ENCODE results near the gene IFT25. TPM values are rescaled to one million over a fixed set of nuclear protein-coding genes. Genes with fewer than 3 reads are reported as not detected.
"Not testable (repeated sequence)": the region's sequence is repeated elsewhere in the genome, so short reads cannot be mapped to it uniquely, and the experiment has no call there.

IFT25 gene
- total RNA-seq (1 to 10 TPM; 4.9 to 5.8 (median 5.5) TPM), polyA plus RNA-seq (10 to 100 TPM in 1 of 3 donors, 1 to 10 TPM in 2; 4.6 to 10.3 (median 5.3) TPM)
- long read RNA-seq, donor 1, partial matches to known transcripts: 0 of 3 reads
- long read RNA-seq, donor 1, other reads (novel, unspliced or antisense): 2 of 3 reads
- long read RNA-seq, donor 2, partial matches to known transcripts: 0 of 2 reads
- long read RNA-seq, donor 2, other reads (novel, unspliced or antisense): 1 of 2 reads

GRCh38 chr1:53945433-53946251 is at the start of gene IFT25:
Gene IFT25 (minus strand): TSS chr1:53945699. CDS start chr1:53940082, 5,617 bp downstream.
- no peaks in the 10 kb centered on the region for H3K36me3 ChIP-seq (ENCODE audit: insufficient read depth in 1 of 2, low read depth in 1 of 2)
- H3K4me1 ChIP-seq: peaks cover 20% of the 10 kb centered on the region
- no peaks in the 10 kb centered on the region for H3K9me3 ChIP-seq
- peak within 1 kb of the TSS; percentile 89 for H3K27ac ChIP-seq
- 1% methylated on average over 55 to 90 of the region's 90 CpGs for WGBS, 3 donors
- intact Hi-C loops (cut with DNase I): loop anchor here (2.0 to 5.0 kb wide), 4 partner anchors 55 to 107 kb away; partner anchors contain the start of genes TCEANC2 (in 1 of the 2), TMEM59 (in 1 of the 2) and YIPF1 (in 1 of the 2)
- DNase-seq: peak; percentile 97 to 99
- ATAC-seq: peak; percentile 95 to 96 (median 96)
- TF ChIP-seq, protein P1, sequence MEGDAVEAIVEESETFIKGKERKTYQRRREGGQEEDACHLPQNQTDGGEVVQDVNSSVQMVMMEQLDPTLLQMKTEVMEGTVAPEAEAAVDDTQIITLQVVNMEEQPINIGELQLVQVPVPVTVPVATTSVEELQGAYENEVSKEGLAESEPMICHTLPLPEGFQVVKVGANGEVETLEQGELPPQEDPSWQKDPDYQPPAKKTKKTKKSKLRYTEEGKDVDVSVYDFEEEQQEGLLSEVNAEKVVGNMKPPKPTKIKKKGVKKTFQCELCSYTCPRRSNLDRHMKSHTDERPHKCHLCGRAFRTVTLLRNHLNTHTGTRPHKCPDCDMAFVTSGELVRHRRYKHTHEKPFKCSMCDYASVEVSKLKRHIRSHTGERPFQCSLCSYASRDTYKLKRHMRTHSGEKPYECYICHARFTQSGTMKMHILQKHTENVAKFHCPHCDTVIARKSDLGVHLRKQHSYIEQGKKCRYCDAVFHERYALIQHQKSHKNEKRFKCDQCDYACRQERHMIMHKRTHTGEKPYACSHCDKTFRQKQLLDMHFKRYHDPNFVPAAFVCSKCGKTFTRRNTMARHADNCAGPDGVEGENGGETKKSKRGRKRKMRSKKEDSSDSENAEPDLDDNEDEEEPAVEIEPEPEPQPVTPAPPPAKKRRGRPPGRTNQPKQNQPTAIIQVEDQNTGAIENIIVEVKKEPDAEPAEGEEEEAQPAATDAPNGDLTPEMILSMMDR (IDR thresholded peaks at IDR 0.05): no peak
- no peaks in the 10 kb centered on the region for H3K27me3 ChIP-seq (ENCODE audit: insufficient read depth in 3 of 3, low read length in 2 of 3)
- peak within 1 kb of the TSS; percentile 90 for H3K4me3 ChIP-seq

- WGBS, 3 donors: 88 to 95% (median 93%) methylated on average over 2 of the region's 2 CpGs
- DNase-seq; H3K4me1 ChIP-seq; H3K27me3 ChIP-seq (ENCODE audit: insufficient read depth in 3 of 3, low read length in 2 of 3); H3K4me3 ChIP-seq; intact Hi-C loops (cut with DNase I); H3K27ac ChIP-seq; ATAC-seq; H3K9me3 ChIP-seq; H3K36me3 ChIP-seq (ENCODE audit: insufficient read depth in 1 of 2, low read depth in 1 of 2): not testable (repeated sequence)
These were observed 49.0 kb upstream of the IFT25 start for GRCh38 chr1:53994516-53994915.

- no peaks in the 10 kb centered on the region for H3K36me3 ChIP-seq (ENCODE audit: insufficient read depth in 1 of 2, low read depth in 1 of 2)
- TF ChIP-seq, protein P1 (IDR thresholded peaks at IDR 0.05): no peak
- intact Hi-C loops (cut with DNase I): no loop called here
These were observed 46.8 kb upstream of the IFT25 start for GRCh38 chr1:53992085-53992874.

GRCh38 chr1:53987880-53988279 is 42.4 kb upstream of the IFT25 start:
- ATAC-seq: no peak
- no peaks in the 10 kb centered on the region for H3K4me1 ChIP-seq
- peaks cover 0 to 2% (median 0%) of the 10 kb centered on the region in 3 donors for H3K27me3 ChIP-seq (ENCODE audit: insufficient read depth in 3 of 3, low read length in 2 of 3)
- no peak overlapping the region for H3K27ac ChIP-seq
- H3K36me3 ChIP-seq (ENCODE audit: insufficient read depth in 1 of 2, low read depth in 1 of 2): no peaks in the 10 kb centered on the region
- H3K9me3 ChIP-seq: no peaks in the 10 kb centered on the region
- intact Hi-C loops (cut with DNase I): no loop called here
- 87 to 93% (median 92%) methylated on average over 2 of the region's 2 CpGs for WGBS, 3 donors
- H3K4me3 ChIP-seq: no peak overlapping the region
- TF ChIP-seq, protein P1 (IDR thresholded peaks at IDR 0.05): no peak
- DNase-seq: no peak

More at GRCh38 chr1:53992085-53992874, 46.8 kb upstream of the IFT25 start:
- Histone ChIP-seq H3K4me3 (no peak overlapping the region), H3K4me1 (no peaks in the 10 kb centered on the region), H3K9me3 (no peaks in the 10 kb centered on the region), H3K27me3 (ENCODE audit: insufficient read depth in 3 of 3, low read length in 2 of 3) (peaks cover 0 to 2% (median 0%) of the 10 kb centered on the region in 3 donors), H3K27ac (no peak overlapping the region)
- WGBS, 3 donors: 57 to 63% (median 62%) methylated on average over 4 of the region's 4 CpGs
- ATAC-seq: no peak
- DNase-seq: no peak

Data from psoas muscle (tissue), 8 donors.